Measurements from ENCODE around the gene CCR5.

GRCh38 chr3:46359733-46360493, 10.8 kb upstream of the CCR5 start:
- no peak for TF ChIP-seq CHD2 (IDR thresholded peaks at IDR 0.05; ENCODE audit: low read length)
- no peak for TF ChIP-seq CTCF (IDR thresholded peaks at IDR 0.05; ENCODE audit: control extremely low read depth in 1 of 3, insufficient read depth in 1 of 3, low read depth in 1 of 3, low read length in 3 of 3)
- TF ChIP-seq JUND (IDR thresholded peaks at IDR 0.05; ENCODE audit: low read length), result no peak
- TF ChIP-seq POLR2A (IDR thresholded peaks at IDR 0.05; ENCODE audit: control extremely low read depth in 1 of 2, low read depth in 2 of 2, low read length in 2 of 2), result no peak
- no peak for TF ChIP-seq YY1 (IDR thresholded peaks at IDR 0.05; ENCODE audit: low read depth, low read length)
